Large intestine (tissue), 3 donors: Measurements from ENCODE around the gene ERVH48-1. TPM values are rescaled to one million over a fixed set of nuclear protein-coding genes. Genes with fewer than 3 reads are reported as not detected.
"Not testable (repeated sequence)": the region's sequence is repeated elsewhere in the genome, so short reads cannot be mapped to it uniquely, and the experiment has no call there.

ENCODE experiments used
- DNase-seq, 2 donors: peaks; one replicate each; pipeline versions ENCODE4 v3.0.0 to v3.0.0-alpha.2; 2013
- H3K27ac ChIP-seq: one replicate; pipeline ENCODE4 v1.5.1; 2013; ENCODE audit warnings: low read length
- H3K27me3 ChIP-seq: 2 replicates; pipeline ENCODE4 v1.6.1; 2013; ENCODE audit warnings: low read length; ENCODE audit not compliant: control insufficient read depth, insufficient read depth
- H3K36me3 ChIP-seq: 2 replicates; pipeline ENCODE4 v1.6.1; 2013; ENCODE audit warnings: low read length; ENCODE audit not compliant: control insufficient read depth, insufficient read depth
- H3K4me1 ChIP-seq: one replicate; pipeline ENCODE4 v1.6.1; 2013; ENCODE audit warnings: low read length; ENCODE audit not compliant: control insufficient read depth, insufficient read depth
- H3K4me3 ChIP-seq: one replicate; pipeline ENCODE4 v1.5.1; 2013; ENCODE audit warnings: low read length
- H3K9me3 ChIP-seq: one replicate; pipeline ENCODE4 v1.6.1; 2013; ENCODE audit warnings: mild to moderate bottlenecking, low read depth, low read length, moderate library complexity; ENCODE audit not compliant: control insufficient read depth
- WGBS: methylation state at CpG from one replicate; pipeline ENCODE4 v1.1.5; 2013; ENCODE audit warnings: low lambda C conversion rate; ENCODE audit not compliant: insufficient coverage; 5-methylcytosine and 5-hydroxymethylcytosine counted together
- polyA plus RNA-seq: library from polyadenylated mRNA; unstranded; fragments of 120-200 nt; gene quantifications from one replicate; pipeline ENCODE4 v1.2.1, GENCODE V29; 2013

ERVH48-1 gene
- polyA plus RNA-seq, 1 donor: 1.2 TPM

GRCh38 chr21:42964086-42964485 lies 38.7 kb upstream of the ERVH48-1 start:
- no peak overlapping the region for H3K4me3 ChIP-seq
- WGBS: 100% methylated on average over 2 of the region's 9 CpGs
- H3K27ac ChIP-seq: no peak overlapping the region
- no peaks in the 10 kb centered on the region for H3K27me3 ChIP-seq
- no peaks in the 10 kb centered on the region for H3K4me1 ChIP-seq
- no peak for DNase-seq
- H3K36me3 ChIP-seq: no peaks in the 10 kb centered on the region
- H3K9me3 ChIP-seq: no peaks in the 10 kb centered on the region

DNA sequence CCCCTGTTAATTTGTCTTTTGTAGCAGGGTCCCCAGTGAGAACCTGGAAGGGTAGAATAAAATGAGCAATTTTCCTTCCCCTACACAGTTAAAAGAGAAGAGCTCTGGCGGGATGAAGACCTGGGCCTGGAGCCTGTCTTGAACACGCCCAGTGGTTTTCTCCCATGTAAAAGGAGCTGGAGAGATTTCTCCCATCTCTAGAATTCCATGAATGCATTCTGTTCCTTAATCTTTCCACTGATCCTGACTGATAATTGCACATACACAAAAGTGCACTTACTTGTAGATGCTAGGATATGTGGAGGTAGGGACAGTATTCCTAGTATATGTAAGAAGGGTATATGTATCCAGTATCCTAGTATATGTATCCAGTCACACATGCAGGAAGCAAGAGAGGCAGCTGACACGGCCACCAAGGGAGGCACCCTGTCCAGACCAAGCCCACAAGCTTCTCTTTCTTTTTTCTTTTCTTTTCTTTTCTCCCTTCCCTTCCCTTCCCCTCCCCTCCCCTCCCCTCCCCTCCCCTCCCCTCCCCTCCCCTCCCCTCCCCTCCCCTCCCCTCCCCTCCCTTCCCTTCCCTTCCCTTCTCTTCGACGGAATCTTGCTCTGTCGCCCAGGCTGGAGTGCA lies 37.1 kb upstream of the ERVH48-1 start:
- H3K27ac ChIP-seq: no peak overlapping the region
- H3K36me3 ChIP-seq: no peaks in the 10 kb centered on the region
- DNase-seq: no peak
- no peaks in the 10 kb centered on the region for H3K4me1 ChIP-seq
- H3K4me3 ChIP-seq: no peak overlapping the region
- H3K9me3 ChIP-seq: no peaks in the 10 kb centered on the region
- WGBS: no CpG with 5 or more reads among the region's 6 CpGs
- H3K27me3 ChIP-seq: no peaks in the 10 kb centered on the region

DNA sequence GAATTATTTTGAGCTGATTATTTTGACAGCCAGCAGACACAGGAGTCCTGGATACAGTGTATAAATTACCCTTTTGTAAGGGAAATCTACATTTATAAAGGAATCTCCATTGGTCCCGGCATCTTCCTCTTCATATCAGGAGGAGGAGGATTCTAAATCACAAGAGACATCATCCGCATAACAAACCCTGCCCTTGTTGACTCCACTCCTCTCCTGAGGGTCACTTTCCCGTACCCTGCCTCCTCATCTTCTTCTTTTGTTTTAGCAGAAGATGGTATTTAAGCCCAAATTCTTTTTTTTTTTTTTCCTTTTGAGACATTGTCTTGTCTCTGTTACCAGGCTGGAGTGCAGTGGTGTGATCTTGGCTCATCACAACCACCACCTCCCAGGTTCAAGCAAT lies 34.3 kb upstream of the ERVH48-1 start:
- DNase-seq: no peak
- Histone ChIP-seq H3K9me3 (no peaks in the 10 kb centered on the region), H3K27me3 (no peaks in the 10 kb centered on the region), H3K4me1 (peaks cover 5% of the 10 kb centered on the region), H3K4me3 (no peak overlapping the region), H3K27ac (no peak overlapping the region), H3K36me3 (no peaks in the 10 kb centered on the region)
- 80% methylated on average over 1 of the region's 3 CpGs for WGBS

GRCh38 chr21:42958122-42958521 lies 32.7 kb upstream of the ERVH48-1 start:
- no CpG with 5 or more reads among the region's 6 CpGs for WGBS
- DNase-seq, H3K9me3 ChIP-seq, H3K4me3 ChIP-seq, H3K36me3 ChIP-seq, H3K27me3 ChIP-seq, H3K27ac ChIP-seq, H3K4me1 ChIP-seq: not testable (repeated sequence)

DNA sequence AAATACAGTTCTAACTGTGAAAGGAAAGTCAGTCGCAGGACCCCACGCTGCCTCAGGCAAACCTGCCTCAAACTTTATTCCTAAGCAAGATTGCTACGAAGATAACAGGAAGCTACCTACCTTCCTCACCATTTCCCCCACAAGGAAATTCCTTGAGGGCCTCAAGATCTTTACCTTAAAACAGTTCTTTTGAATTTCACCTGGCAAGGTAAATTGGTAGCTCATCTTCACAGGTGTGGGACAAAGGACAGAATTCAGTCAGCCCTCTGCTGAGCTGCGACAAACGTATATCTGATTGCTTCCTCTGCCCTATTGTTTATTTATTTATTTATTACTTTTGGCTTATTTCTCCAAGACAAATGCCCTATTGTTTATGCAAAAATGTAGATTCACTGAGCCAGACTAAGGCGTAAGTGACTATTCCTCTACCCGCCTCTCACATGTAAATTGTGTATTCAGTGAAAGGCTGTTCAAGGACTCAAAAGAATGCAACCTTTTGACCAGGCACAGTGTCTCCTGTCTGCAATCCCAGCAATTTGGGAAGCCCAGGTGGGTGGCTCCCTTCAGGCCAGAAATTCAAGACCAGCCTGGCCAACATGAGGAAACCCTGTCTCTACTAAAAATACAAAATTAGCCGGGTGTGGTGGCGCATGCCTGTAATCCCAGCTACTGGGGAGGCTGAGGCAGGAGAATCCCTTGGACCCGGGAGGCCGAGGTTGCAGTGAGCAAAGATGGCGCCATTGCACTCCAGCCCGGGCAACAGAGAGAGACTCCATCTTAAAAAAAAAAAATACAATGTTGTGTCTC lies 31.6 kb upstream of the ERVH48-1 start:
- no peaks in the 10 kb centered on the region for H3K27me3 ChIP-seq
- H3K4me3 ChIP-seq: no peak overlapping the region
- no peak for DNase-seq
- no peaks in the 10 kb centered on the region for H3K36me3 ChIP-seq
- 89% methylated on average over 5 of the region's 13 CpGs for WGBS
- no peak overlapping the region for H3K27ac ChIP-seq
- no peaks in the 10 kb centered on the region for H3K9me3 ChIP-seq
- peaks cover 5% of the 10 kb centered on the region for H3K4me1 ChIP-seq

- H3K27ac ChIP-seq, H3K4me1 ChIP-seq, H3K36me3 ChIP-seq, DNase-seq, H3K4me3 ChIP-seq, H3K27me3 ChIP-seq, H3K9me3 ChIP-seq: not testable (repeated sequence)
- no CpG with 5 or more reads among the region's 9 CpGs for WGBS
Measured at GRCh38 chr21:42951193-42951592, 25.8 kb upstream of the ERVH48-1 start.

DNA sequence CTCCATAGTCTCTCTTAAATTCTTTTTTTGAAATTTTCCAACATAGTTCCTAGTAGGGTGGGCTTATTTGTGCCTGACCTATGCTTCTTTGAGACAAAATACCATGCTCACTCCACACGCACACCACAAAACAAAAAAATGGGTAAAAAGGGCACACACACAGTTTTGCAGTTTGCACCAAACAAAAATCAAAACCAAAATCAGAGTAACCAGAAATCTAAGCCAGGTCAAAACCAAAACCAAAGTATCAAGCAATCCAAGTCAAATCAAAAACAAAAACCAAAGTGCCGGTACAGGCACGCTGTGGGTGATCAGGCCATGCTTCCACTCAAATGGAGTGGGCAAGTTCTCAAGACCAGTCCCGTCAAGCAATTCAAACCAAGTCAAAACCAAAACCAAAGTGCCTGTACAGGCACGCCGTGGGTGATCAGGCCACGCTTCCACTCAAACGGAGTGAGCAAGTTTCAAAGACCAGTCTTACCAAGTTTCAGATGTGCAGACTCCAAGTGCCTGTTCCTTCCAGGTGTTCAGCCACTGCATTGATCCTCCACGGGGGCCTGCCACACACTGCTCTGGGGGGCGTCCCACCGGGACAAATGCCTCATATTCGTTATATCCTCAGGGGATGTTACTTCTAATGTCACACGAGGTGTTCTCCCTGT lies 23.8 kb upstream of the ERVH48-1 start:
- not testable (repeated sequence) for H3K9me3 ChIP-seq, DNase-seq, H3K4me1 ChIP-seq, H3K27ac ChIP-seq, H3K27me3 ChIP-seq, H3K4me3 ChIP-seq, H3K36me3 ChIP-seq
- no CpG with 5 or more reads among the region's 13 CpGs for WGBS

DNA sequence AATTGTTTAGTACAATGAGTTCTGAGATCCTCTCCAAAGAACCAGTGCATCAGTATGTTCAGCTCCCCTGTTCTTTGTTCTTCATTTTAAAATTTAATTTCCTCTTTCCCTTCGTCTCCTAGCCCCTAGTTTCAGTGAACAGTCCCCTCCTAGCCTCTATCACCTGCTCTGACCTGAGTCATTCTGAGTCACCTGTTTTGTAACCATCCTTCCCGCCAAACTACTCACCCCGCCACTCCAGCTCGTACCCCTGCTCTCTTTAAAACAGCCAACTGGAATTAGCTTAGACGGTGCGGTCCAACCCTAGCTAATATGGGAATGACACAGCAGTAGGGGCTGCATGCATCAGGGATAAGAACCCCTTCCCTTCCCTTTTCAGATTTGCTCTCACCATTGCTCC lies 16.8 kb upstream of the ERVH48-1 start:
- DNase-seq: no peak
- Histone ChIP-seq H3K27ac (no peak overlapping the region), H3K36me3 (no peaks in the 10 kb centered on the region), H3K4me3 (no peak overlapping the region), H3K27me3 (no peaks in the 10 kb centered on the region), H3K4me1 (no peaks in the 10 kb centered on the region), H3K9me3 (no peaks in the 10 kb centered on the region)
- WGBS: 83% methylated on average over 1 of the region's 6 CpGs

DNA sequence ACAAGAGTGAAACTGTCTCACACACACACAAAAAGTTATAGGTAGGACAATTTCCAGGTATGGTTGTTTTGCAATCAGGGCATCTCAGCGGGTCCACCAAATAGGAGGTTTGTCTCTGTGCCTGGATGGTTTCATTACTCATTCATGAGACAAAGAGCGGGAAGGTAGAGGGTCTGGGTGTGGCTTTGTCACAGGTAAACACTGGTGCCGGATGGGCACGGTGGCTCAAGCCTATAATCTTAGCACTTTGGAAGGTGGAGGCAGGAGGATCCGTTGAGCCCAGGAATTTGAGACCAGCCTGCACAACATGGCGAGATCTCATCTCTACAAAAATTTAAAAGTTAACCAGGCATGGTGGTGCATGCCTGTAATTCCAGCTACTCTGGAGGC lies 16.3 kb upstream of the ERVH48-1 start:
- Histone ChIP-seq H3K27ac (no peak overlapping the region), H3K9me3 (no peaks in the 10 kb centered on the region), H3K4me1 (no peaks in the 10 kb centered on the region), H3K36me3 (no peaks in the 10 kb centered on the region), H3K4me3 (no peak overlapping the region), H3K27me3 (no peaks in the 10 kb centered on the region)
- WGBS: no CpG with 5 or more reads among the region's 6 CpGs
- no peak for DNase-seq

GRCh38 chr21:42939582-42940413 lies 14.4 kb upstream of the ERVH48-1 start:
- H3K36me3 ChIP-seq: no peaks in the 10 kb centered on the region
- peak overlapping the region; percentile 10 for H3K27ac ChIP-seq
- H3K9me3 ChIP-seq: no peaks in the 10 kb centered on the region
- H3K4me3 ChIP-seq: no peak overlapping the region
- H3K4me1 ChIP-seq: no peaks in the 10 kb centered on the region
- H3K27me3 ChIP-seq: no peaks in the 10 kb centered on the region
- DNase-seq: peak; percentile 54 to 63
- 86% methylated on average over 9 of the region's 16 CpGs for WGBS
